Measurements from ENCODE around the gene MUS81.

MUS81 gene

GRCh38 chr11:65850217-65851082 lies 9.8 kb upstream of the MUS81 start:
- Mint-ChIP-seq H3K27ac (no peak overlapping the region), H3K36me3 (ENCODE audit: low read depth) (peaks cover 34% of the 10 kb centered on the region), H3K4me1 (no peaks in the 10 kb centered on the region), H3K27me3 (ENCODE audit: low read depth) (no peaks in the 10 kb centered on the region), H3K4me3 (no peak overlapping the region), H3K9me3 (no peaks in the 10 kb centered on the region)
- no peak for TF ChIP-seq CTCF (IDR thresholded peaks at IDR 0.05; ENCODE audit: unreplicated experiment in 3 of 3)

- peak; percentile 20 to 36 (median 28) for TF ChIP-seq CTCF (IDR thresholded peaks at IDR 0.05; ENCODE audit: unreplicated experiment in 3 of 3)
- Mint-ChIP-seq H3K27ac (no peak overlapping the region), H3K36me3 (ENCODE audit: low read depth) (peaks cover 41% of the 10 kb centered on the region), H3K9me3 (no peaks in the 10 kb centered on the region), H3K27me3 (ENCODE audit: low read depth) (no peaks in the 10 kb centered on the region), H3K4me1 (peaks cover 5% of the 10 kb centered on the region), H3K4me3 (no peak overlapping the region)
Observed at GRCh38 chr11:65851083-65851579, 9.1 kb upstream of the MUS81 start.

DNA sequence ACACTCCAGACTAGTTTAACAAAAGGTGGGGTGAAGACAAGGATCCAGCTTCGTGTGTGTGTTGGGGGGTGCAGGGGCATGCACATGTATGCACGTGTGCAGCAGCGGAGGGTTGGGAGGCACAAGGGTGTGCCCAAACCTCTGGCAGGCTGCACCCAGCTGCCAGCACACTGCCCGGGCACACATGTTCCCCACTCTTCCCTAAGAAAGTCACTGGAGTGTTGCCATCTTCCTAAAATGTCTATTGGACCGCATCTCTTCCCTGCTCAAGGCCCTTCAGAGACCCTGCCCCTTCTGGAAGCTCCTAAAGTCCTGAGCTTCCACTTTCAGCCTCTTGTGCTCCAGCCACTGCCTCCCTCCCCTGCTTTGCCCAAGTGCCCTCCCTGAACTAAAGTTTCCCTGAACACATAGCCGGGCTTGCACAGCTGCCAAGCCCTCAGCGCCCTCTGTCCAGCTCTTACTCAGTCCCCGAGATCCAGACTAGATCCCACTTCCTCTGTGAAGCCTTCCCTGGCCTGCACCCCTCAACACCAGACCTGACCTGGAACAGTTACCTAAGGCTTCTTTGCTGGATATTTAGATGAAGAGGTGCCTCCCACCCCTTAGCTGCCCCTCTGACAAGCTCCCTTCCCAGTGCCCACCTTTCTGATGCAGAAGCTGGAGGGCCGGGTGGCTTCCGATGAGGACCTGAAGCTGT lies 8.3 kb upstream of the MUS81 start:
- peaks cover 48% of the 10 kb centered on the region for H3K36me3 Mint-ChIP-seq (ENCODE audit: low read depth)
- H3K27me3 Mint-ChIP-seq (ENCODE audit: low read depth), result no peaks in the 10 kb centered on the region
- H3K27ac Mint-ChIP-seq, result no peak overlapping the region
- peak overlapping the region in 1 of 3 experiments; percentile 47 for H3K4me3 Mint-ChIP-seq
- TF ChIP-seq CTCF (IDR thresholded peaks at IDR 0.05; ENCODE audit: unreplicated experiment in 3 of 3), result no peak
- no peaks in the 10 kb centered on the region for H3K9me3 Mint-ChIP-seq
- H3K4me1 Mint-ChIP-seq, result peaks cover 12% of the 10 kb centered on the region

- H3K9me3 Mint-ChIP-seq, result no peaks in the 10 kb centered on the region
- no peak overlapping the region for H3K27ac Mint-ChIP-seq
- peaks cover 48% of the 10 kb centered on the region for H3K36me3 Mint-ChIP-seq (ENCODE audit: low read depth)
- peaks cover 12% of the 10 kb centered on the region for H3K4me1 Mint-ChIP-seq
- H3K27me3 Mint-ChIP-seq (ENCODE audit: low read depth), result no peaks in the 10 kb centered on the region
- no peak overlapping the region for H3K4me3 Mint-ChIP-seq
- no peak for TF ChIP-seq CTCF (IDR thresholded peaks at IDR 0.05; ENCODE audit: unreplicated experiment in 3 of 3)
Observed at GRCh38 chr11:65852508-65853245, 7.6 kb upstream of the MUS81 start.

- H3K36me3 Mint-ChIP-seq (ENCODE audit: low read depth), result peaks cover 48% of the 10 kb centered on the region
- no peak for TF ChIP-seq CTCF (IDR thresholded peaks at IDR 0.05; ENCODE audit: unreplicated experiment in 3 of 3)
- H3K9me3 Mint-ChIP-seq, result no peaks in the 10 kb centered on the region
- H3K4me1 Mint-ChIP-seq, result peaks cover 15% of the 10 kb centered on the region
- H3K4me3 Mint-ChIP-seq, result peak overlapping the region; percentile 45 to 84 (median 83)
- no peak overlapping the region for H3K27ac Mint-ChIP-seq
- H3K27me3 Mint-ChIP-seq (ENCODE audit: low read depth), result no peaks in the 10 kb centered on the region
Observed at GRCh38 chr11:65853246-65853979, 6.8 kb upstream of the MUS81 start.

Data from nephron (organoid).